Heart right ventricle (tissue), 16 donors: ENCODE data around the gene TP53I3. TPM values are rescaled to one million over a fixed set of nuclear protein-coding genes. Genes with fewer than 3 reads are reported as not detected.

Experiments used
- ATAC-seq, 8 donors: fragments of 200-7000 bp; cut with Tn5 transposase; one replicate each; pipeline ENCODE4 v1.9.1; 2020; ENCODE audit warnings: mild to moderate bottlenecking in 8 of 8, moderate library complexity in 8 of 8, moderate number of reproducible peaks in 1 of 8
- DNase-seq, 2 donors: peaks; one replicate each; pipeline ENCODE4 v3.0.0-alpha.2; 2020
- H3K27ac ChIP-seq, 10 donors: fragments of 200-600 bp; sonication (generic) in 2 of 10; one replicate each; pipeline versions ENCODE4 v1.5.0 to v1.8.0; 2020 to 2022; ENCODE audit warnings: mild to moderate bottlenecking in 3 of 10
- H3K27me3 ChIP-seq, 7 donors: fragments of 200-600 bp; one replicate each; pipeline ENCODE4 v1.8.0; 2021 to 2022; ENCODE audit warnings: mild to moderate bottlenecking in 2 of 7
- H3K36me3 ChIP-seq, 9 donors: fragments of 200-600 bp; sonication (generic) in 1 of 9; one replicate each; pipeline versions ENCODE4 v1.5.0 to v1.8.0; 2020 to 2022; ENCODE audit warnings: mild to moderate bottlenecking in 2 of 9
- H3K4me1 ChIP-seq, 9 donors: fragments of 200-600 bp; sonication (generic) in 1 of 9; one replicate each; pipeline versions ENCODE4 v1.5.0 to v1.8.0; 2020 to 2022; ENCODE audit warnings: mild to moderate bottlenecking in 4 of 9
- H3K4me3 ChIP-seq, 10 donors: fragments of 200-600 bp; sonication (generic) in 2 of 10; one replicate each; pipeline versions ENCODE4 v1.5.0 to v1.8.0; 2020 to 2022; ENCODE audit warnings: mild to moderate bottlenecking in 7 of 10, moderate library complexity in 2 of 10
- H3K9me3 ChIP-seq, 11 donors: fragments of 200-600 bp in 10 of 11; sonication (generic) in 2 of 11; one replicate each; pipeline versions ENCODE4 v1.5.0 to v1.8.0; 2013 to 2022; ENCODE audit warnings: mild to moderate bottlenecking in 2 of 11, control low read depth in 1 of 11, moderate library complexity in 1 of 11
- CTCF ChIP-seq, 9 donors: fragments of 200-600 bp; sonication (generic) in 2 of 9; IDR thresholded peaks; one replicate each; pipeline versions ENCODE4 v1.5.0 to v1.8.0; 2021 to 2022; ENCODE audit warnings: antibody characterized with exemption in 9 of 9, mild to moderate bottlenecking in 5 of 9, moderate library complexity in 1 of 9
- WGBS, 2 donors: extraction: QIAGEN DNeasy Blood & Tissue Kit; methylation state at CpG; one replicate each; pipeline ENCODE4 v1.1.7; 2013; ENCODE audit warnings: inconsistent platforms in 1 of 2; 5-methylcytosine and 5-hydroxymethylcytosine counted together
- intact Hi-C, 10 donors: fragments of 100-400 bp; cut with DNase I; formaldehyde crosslinking; loops; one replicate each; pipeline versions ENCODE4 v1.11.1 to v1.14.2; 2022
- polyA plus RNA-seq, 2 donors: library from polyadenylated mRNA; stranded (reverse); fragments of 200-250 nt; gene quantifications; one replicate each; pipeline ENCODE4 v1.2.3, GENCODE V29; 2013
- total RNA-seq, 10 donors: library from RNA; stranded (reverse); fragmentation: NEBNext Ultra II Directional in 3 of 10; extraction: Animal tissue kit (Norgen Biotek cat#: 25700) in 3 of 10; gene quantifications; one replicate each; pipeline versions ENCODE4 v1.2.1 to v1.2.4, GENCODE V29; 2021 to 2023
- donor health status: Arrhythmogenic right ventricular cardiomyopathy.
- donor health status: ischemic (EF 13 %, LVEDD 7.1; RV severe dilation, severe dysfunction).
- donor health status: healthy with polysubstance abuse.
- donor health status: DM: no; HTN: yes; CAD: no.
- donor health status: DM: no; HTN: no; CAD: no.
- donor health status: ischemic (EF 25% LVEDD 6.9; RV normal size, moderate dysfunction).
- donor health status: ischemic (EF 25% LVEDD 5.7; RV mildly dilated, moderate dysfunction).
- donor health status: healthy.
- donor health status: DM: yes; HTN: yes; CAD: no.
- donor health status: Ischemic cardiomyopathy.
- donor health status: ischemic (EF 35%, LVEDD 5.7; RV mildly dilated, moderate dysfunction).
- donor health status: nonischemic (EF 11% LVEDD 7.7; RV severe dilation, severe dysfunction).
- donor health status: DM: yes; HTN: yes; CAD: no.
- donor health status: PGD.
- donor health status: ischemic (EF 29% LVEDD 5.4; RV normal size, mild dysfunction).
- donor health status: nonischemic (EF 23%, LVEDD 6.1; RV moderate dilation, normal function).

TP53I3 gene
- total and polyA plus RNA-seq, 12 donors = 8.7 to 18.3 (median 13.5) TPM

GRCh38 chr2:24082787-24083566 is 1.7 kb downstream of the TP53I3 start:
- no peaks in the 10 kb centered on the region for H3K9me3 ChIP-seq

GRCh38 chr2:24080701-24081100 is 3.9 kb downstream of the TP53I3 start:
- peaks cover 0 to 47% (median 4%) of the 10 kb centered on the region in 9 donors for H3K36me3 ChIP-seq
- ATAC-seq = no peak
- no peaks in the 10 kb centered on the region for H3K27me3 ChIP-seq
- no peak for DNase-seq
- no peak for TF ChIP-seq CTCF (IDR thresholded peaks at IDR 0.05)
- H3K4me1 ChIP-seq = peaks cover 9 to 34% (median 22%) of the 10 kb centered on the region in 9 donors
- no peak overlapping the region for H3K27ac ChIP-seq
- H3K4me3 ChIP-seq = no peak overlapping the region
- no peaks in the 10 kb centered on the region for H3K9me3 ChIP-seq
- WGBS, 2 donors = 77 to 80% methylated on average over 2 of the region's 2 CpGs
- intact Hi-C loops = loop anchor here in 8 of 10 donors (5.0 to 10.0 kb wide), 5 partner anchors 33 to 256 kb away; partner anchors contain the start of genes ATAD2B (in 1 of the 8), FAM228B (in 1 of the 8), FKBP1B (in 1 of the 8) and PFN4 (in 1 of the 8)

More at GRCh38 chr2:24082787-24083566, 1.7 kb downstream of the TP53I3 start:
- Histone ChIP-seq H3K4me3 (peak overlapping the region in 8 of 10 donors; percentile 53 to 79 (median 70)), H3K36me3 (peaks cover 0 to 58% (median 4%) of the 10 kb centered on the region in 9 donors), H3K27ac (peak overlapping the region in 9 of 10 donors; percentile 84 to 98 (median 92)), H3K27me3 (no peaks in the 10 kb centered on the region), H3K4me1 (peaks cover 4 to 23% (median 18%) of the 10 kb centered on the region in 9 donors)
- DNase-seq (no peak), ATAC-seq (no peak)
- WGBS, 2 donors = 81 to 83% methylated on average over 8 of the region's 8 CpGs
- intact Hi-C loops = loop anchor here in 8 of 10 donors (5.0 to 10.0 kb wide), 5 partner anchors 36 to 258 kb away; partner anchors contain the start of genes ATAD2B (in 1 of the 8), FAM228B (in 1 of the 8), FKBP1B (in 1 of the 8) and PFN4 (in 1 of the 8)
- TF ChIP-seq CTCF (IDR thresholded peaks at IDR 0.05) = no peak

DNA sequence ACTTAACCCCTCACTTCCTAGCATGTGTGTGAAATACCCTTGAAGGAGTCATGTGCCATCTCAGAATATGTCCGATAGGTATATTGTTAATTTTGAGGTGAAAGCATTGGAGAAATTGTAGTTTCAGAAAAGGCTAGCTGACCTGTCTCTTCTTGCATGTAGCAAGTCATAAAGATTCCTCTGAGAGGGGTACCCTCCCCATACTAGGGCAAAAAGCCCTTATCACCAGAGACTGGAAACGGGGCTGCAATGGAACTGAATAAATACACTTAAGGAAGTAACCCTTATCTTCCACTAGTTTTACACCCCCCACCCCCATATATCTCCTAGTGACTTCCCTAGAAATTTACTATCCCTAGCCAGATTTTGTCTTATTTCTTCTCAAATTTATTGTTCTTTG is 6.8 kb downstream of the TP53I3 start:
- ATAC-seq (no peak), DNase-seq (no peak)
- H3K9me3 ChIP-seq = no peaks in the 10 kb centered on the region
- TF ChIP-seq CTCF (IDR thresholded peaks at IDR 0.05) = no peak
- peaks cover 5 to 27% (median 20%) of the 10 kb centered on the region in 9 donors for H3K4me1 ChIP-seq
- H3K4me3 ChIP-seq = peak overlapping the region in 8 of 10 donors; percentile 55 to 92 (median 74)
- peaks cover 0 to 66% (median 3%) of the 10 kb centered on the region in 9 donors for H3K36me3 ChIP-seq
- peak overlapping the region in 5 of 10 donors; percentile 79 to 88 (median 84) for H3K27ac ChIP-seq
- no peaks in the 10 kb centered on the region for H3K27me3 ChIP-seq
- WGBS, 2 donors = 75% methylated on average over 2 of the region's 2 CpGs
- intact Hi-C loops = loop anchor here in 5 of 10 donors (2.0 to 5.0 kb wide), 4 partner anchors 31 to 151 kb away; partner anchors contain the start of genes ATAD2B (in 4 of the 5), FAM228B (in 1 of the 5), PFN4 (in 1 of the 5) and WDCP (in 1 of the 5)

GRCh38 chr2:24077535-24077877 is 7.1 kb downstream of the TP53I3 start:
- peaks cover 5 to 24% (median 20%) of the 10 kb centered on the region in 9 donors for H3K4me1 ChIP-seq
- no peak for TF ChIP-seq CTCF (IDR thresholded peaks at IDR 0.05)
- peak overlapping the region in 9 of 10 donors; percentile 79 to 90 (median 84) for H3K27ac ChIP-seq
- DNase-seq (no peak), ATAC-seq (peak in 1 of 8 donors; percentile 2)
- peaks cover 0 to 66% (median 0%) of the 10 kb centered on the region in 9 donors for H3K36me3 ChIP-seq
- no peaks in the 10 kb centered on the region for H3K27me3 ChIP-seq
- peak overlapping the region in 9 of 10 donors; percentile 55 to 92 (median 75) for H3K4me3 ChIP-seq
- WGBS, 2 donors = 14 to 17% methylated on average over 9 of the region's 9 CpGs
- no peaks in the 10 kb centered on the region for H3K9me3 ChIP-seq
- intact Hi-C loops = loop anchor here in 5 of 10 donors (2.0 to 5.0 kb wide), 4 partner anchors 31 to 151 kb away; partner anchors contain the start of genes ATAD2B (in 4 of the 5), FAM228B (in 1 of the 5), PFN4 (in 1 of the 5) and WDCP (in 1 of the 5)
